NCI-H146 treated with DMSO at 0.1 percent for 48 hours (cell line): ENCODE measurements around the gene LNPEP.
"Not testable (repeated sequence)": the region's sequence is repeated elsewhere in the genome, so short reads cannot be mapped to it uniquely, and the experiment has no call there.

Experiments
- DNase-seq: peaks from one replicate; lab custom pipeline; 2025; ENCODE audit not compliant: unreplicated experiment; lab: John Stamatoyannopoulos, UW

The LNPEP gene

GRCh38 chr5:96928931-96929708 lies 6.8 kb upstream of the LNPEP start:
- DNase-seq, result no peak

DNA sequence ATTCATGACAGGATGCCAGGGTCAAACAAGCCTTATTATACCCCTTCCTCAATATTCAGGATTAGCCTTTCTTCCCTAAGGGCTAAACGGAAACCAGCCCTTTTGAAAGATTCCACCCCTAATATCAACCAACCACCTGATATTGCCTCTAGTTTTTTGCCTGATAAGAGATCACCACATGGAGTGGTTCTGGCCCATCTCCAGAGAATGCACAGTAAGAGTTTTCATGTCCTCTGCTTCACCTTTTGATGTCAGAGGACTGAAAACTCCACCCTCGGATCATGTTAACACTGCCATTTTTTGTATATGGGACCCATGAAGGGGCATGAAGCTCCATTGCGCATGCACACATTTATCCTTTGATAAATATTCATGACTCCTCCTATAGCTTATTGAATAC lies 5.8 kb upstream of the LNPEP start:
- no peak for DNase-seq

GRCh38 chr5:96930589-96930988 lies 5.3 kb upstream of the LNPEP start:
- no peak for DNase-seq

DNA sequence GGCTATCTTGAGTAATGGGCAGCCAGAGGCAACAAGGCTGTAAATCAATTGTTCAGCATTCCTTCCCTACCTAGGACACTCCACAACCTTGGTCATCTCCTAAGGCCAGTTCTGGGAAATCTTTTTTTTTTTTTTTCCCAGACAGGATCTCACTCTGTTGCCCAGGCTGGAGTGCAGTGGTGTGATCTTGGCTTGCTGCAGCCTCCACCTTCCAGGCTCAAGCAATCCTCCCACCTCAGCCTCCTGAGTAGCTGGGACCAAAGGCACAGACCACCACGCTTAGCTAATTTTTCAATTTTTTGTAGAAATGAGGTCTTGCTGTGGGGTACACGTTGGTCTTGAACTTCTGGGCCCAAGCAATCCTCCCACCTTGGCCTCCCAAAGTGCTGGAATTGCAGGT lies 4.8 kb upstream of the LNPEP start:
- DNase-seq, result not testable (repeated sequence)

GRCh38 chr5:96931605-96932004 lies 4.3 kb upstream of the LNPEP start:
- DNase-seq, result no peak

DNA sequence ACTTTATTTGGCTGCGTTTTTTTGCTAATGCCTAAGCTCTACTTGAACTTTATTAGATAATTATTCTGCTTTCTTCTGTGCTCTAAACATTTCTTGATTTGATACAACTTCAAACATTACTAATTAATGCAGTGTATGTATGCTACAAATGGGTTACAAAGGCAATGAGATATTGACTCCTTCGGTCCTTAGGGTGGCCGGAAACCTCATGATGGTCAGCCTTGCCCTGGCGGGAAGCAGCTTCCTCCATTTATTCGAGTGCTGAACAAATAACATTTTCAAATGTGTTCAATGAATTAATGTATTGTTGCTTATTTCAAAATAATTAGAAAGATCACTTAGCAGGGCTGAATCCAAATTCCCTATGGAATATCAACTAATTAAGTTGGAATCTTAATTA lies 3.9 kb upstream of the LNPEP start:
- no peak for DNase-seq

- no peak for DNase-seq
Measured at GRCh38 chr5:96933764-96934707, 1.8 kb upstream of the LNPEP start.

- peak; percentile 78 for DNase-seq
Measured at GRCh38 chr5:96934708-96935558, 947 bp upstream of the LNPEP start.

DNA sequence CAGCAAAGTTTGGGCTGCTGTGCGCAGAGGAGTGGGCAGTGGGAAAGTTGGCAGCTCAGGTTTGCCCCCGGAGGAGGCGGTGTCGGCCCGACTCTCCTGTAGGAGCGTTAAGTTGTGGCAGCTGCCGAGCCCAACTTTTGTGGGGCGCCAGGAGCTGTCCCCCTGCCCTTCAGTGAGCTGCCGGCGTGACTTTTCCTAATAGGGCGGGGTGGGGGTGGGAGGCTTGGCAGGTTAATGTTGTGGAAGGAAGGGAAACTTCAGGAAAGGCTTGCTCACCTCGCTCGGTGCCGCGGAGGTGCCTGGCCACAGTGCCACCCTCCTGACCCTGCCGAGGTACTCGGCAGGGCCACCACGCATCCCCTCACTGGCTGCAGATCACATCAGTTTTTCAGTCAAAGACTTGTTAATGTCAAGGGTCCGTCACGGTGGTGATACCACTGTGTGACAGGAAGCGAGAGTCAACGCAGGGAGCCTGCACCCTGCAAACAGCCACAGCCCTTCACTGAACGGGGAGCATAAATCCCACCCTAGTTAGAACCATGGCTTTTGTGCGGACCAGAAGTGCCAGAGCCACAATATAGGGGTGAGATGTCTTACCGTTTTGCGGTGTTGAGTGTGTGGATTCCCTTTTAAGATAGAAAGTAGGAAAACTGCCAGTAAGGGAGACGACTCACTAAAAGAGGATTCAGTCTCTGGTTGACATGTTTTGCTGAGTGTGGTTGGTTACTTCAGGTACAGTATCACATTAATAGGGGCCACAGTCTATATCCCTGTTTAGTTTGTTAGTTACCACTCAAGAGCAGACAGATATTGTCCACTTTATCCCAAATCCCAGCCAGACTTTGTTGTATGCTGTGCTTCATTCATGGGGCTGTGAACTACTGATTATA lies 796 bp downstream of the LNPEP start:
- no peak for DNase-seq

- no peak for DNase-seq
Measured at GRCh38 chr5:96940586-96940985, 4.7 kb downstream of the LNPEP start.

DNA sequence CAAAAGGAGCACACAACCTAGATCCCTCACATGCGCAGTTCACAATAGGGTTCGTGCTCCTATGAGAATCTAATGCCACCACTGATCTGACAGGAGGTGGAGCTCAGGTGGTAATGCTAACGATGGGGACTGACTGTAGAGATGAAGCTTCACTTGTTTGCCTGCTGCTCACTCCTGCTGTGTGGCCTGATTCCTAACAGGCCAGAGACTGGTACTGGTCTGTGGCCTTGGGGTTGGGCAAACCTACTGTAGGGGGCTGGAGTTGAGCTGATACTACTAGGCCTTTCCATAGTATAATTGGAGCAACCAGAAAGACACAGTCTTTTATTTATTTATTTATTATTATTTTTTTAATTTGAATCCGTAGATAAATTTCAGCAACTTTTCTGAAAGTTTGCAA lies 5.3 kb downstream of the LNPEP start:
- DNase-seq, result no peak

- no peak for DNase-seq
Measured at GRCh38 chr5:96942078-96942477, 6.2 kb downstream of the LNPEP start.

DNA sequence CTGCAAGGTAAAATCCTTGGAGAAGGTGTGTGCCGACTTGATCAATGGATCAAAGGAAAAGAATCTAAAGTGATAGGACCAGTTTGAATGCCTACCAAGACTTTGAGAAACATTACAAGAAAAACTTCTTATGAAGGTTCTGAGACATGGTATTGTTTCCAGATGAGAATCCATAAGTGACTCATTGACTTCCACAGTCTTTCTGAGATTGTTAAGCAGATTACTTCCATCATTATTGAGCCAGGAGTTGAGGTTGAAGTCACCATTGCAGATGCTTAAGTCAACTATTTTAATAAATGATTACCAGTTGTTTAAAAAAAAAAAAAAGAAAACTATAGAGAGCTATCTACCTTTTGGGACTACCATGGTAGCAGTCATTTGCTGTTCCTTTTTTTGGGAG lies 7.0 kb downstream of the LNPEP start:
- no peak for DNase-seq

GRCh38 chr5:96943799-96944198 lies 7.9 kb downstream of the LNPEP start:
- DNase-seq, result no peak

- DNase-seq, result no peak
Measured at GRCh38 chr5:96945144-96945897, 9.4 kb downstream of the LNPEP start.

- DNase-seq, result no peak
Measured at GRCh38 chr5:96946381-96946780, 10.5 kb downstream of the LNPEP start.

- no peak for DNase-seq
Measured at GRCh38 chr5:96952118-96952750, 16.4 kb downstream of the LNPEP start.

- no peak for DNase-seq
Measured at GRCh38 chr5:96952974-96953730, 17.3 kb downstream of the LNPEP start.
